ENCODE data around the gene GAPVD1. TPM values are rescaled to one million over a fixed set of nuclear protein-coding genes. Genes with fewer than 3 reads are reported as not detected.

The GAPVD1 gene
- total RNA-seq, 2 experiments from 2014 or later, result 74.1 to 82.2 TPM

- H3K9me3 ChIP-seq (ENCODE audit: control insufficient read depth in 1 of 2, insufficient read depth in 1 of 2, low read length in 2 of 2), result no peaks in the 10 kb centered on the region
- Mint-ChIP-seq H3K4me3 (no peak overlapping the region), H3K9me3 (no peaks in the 10 kb centered on the region), H3K4me1 (ENCODE audit: low read depth) (peaks cover 10% of the 10 kb centered on the region), H3K36me3 (ENCODE audit: low read depth) (peaks cover 96% of the 10 kb centered on the region), H3K27me3 (no peaks in the 10 kb centered on the region), H3K27ac (peak overlapping the region; percentile 51)
- intact Hi-C loops (cut with DNase I, micrococcal nuclease), result no loop called here
- H3K27me3 ChIP-seq (ENCODE audit: control insufficient read depth in 1 of 2, insufficient read depth in 2 of 2, low read length in 2 of 2), result no peaks in the 10 kb centered on the region
- H3K4me3 ChIP-seq (ENCODE audit: low read length), result no peak overlapping the region
- ChIA-PET CTCF (no interaction called here), POLR2A (no interaction called here)
- peaks cover 82% of the 10 kb centered on the region for H3K36me3 ChIP-seq (ENCODE audit: insufficient read depth, low read length)
- no peaks in the 10 kb centered on the region for H3K4me1 ChIP-seq (ENCODE audit: insufficient read depth, low read length)
- DNase-seq (no peak), ATAC-seq (ENCODE audit: poor library complexity) (no peak)
- H3K27ac ChIP-seq (ENCODE audit: low read depth in 1 of 2, low read length in 2 of 2), result no peak overlapping the region
- no peak for TF ChIP-seq CTCF (IDR thresholded peaks at IDR 0.05)
These were observed 99.0 kb downstream of the GAPVD1 start for GRCh38 chr9:125360601-125361000.

- DNase-seq (peak in 5 of 14 experiments; percentile 4 to 42 (median 31)), ATAC-seq (ENCODE audit: poor library complexity) (peak; percentile 73)
- Histone ChIP-seq H3K27me3 (ENCODE audit: control insufficient read depth in 1 of 2, insufficient read depth in 2 of 2, low read length in 2 of 2) (no peaks in the 10 kb centered on the region), H3K27ac (ENCODE audit: low read depth in 1 of 2, low read length in 2 of 2) (no peak overlapping the region), H3K4me1 (ENCODE audit: insufficient read depth, low read length) (no peaks in the 10 kb centered on the region), H3K36me3 (ENCODE audit: insufficient read depth, low read length) (peaks cover 71% of the 10 kb centered on the region), H3K9me3 (ENCODE audit: control insufficient read depth in 1 of 2, insufficient read depth in 1 of 2, low read length in 2 of 2) (no peaks in the 10 kb centered on the region), H3K4me3 (ENCODE audit: low read length) (no peak overlapping the region)
- Mint-ChIP-seq H3K27ac (peak overlapping the region; percentile 51), H3K9me3 (no peaks in the 10 kb centered on the region), H3K36me3 (ENCODE audit: low read depth) (peaks cover 96% of the 10 kb centered on the region), H3K4me3 (no peak overlapping the region), H3K27me3 (no peaks in the 10 kb centered on the region), H3K4me1 (ENCODE audit: low read depth) (peaks cover 10% of the 10 kb centered on the region)
- CTCF ChIA-PET, result no interaction called here
- TF ChIP-seq CTCF (IDR thresholded peaks at IDR 0.05), result peak; percentile 15
- POLR2A ChIA-PET, result interaction anchor here (1.0 kb wide), 1 partner anchor 121 kb away, joined by 5 read pairs; the partner anchor contains the start of gene HSPA5
- intact Hi-C loops (cut with DNase I, micrococcal nuclease), result no loop called here
These were observed 100.4 kb downstream of the GAPVD1 start for GRCh38 chr9:125361837-125362531.

- no peaks in the 10 kb centered on the region for H3K27me3 Mint-ChIP-seq
- H3K27ac Mint-ChIP-seq, result no peak overlapping the region
- no peak overlapping the region for H3K4me3 Mint-ChIP-seq
- intact Hi-C loops (cut with DNase I, micrococcal nuclease), result no loop called here
- H3K4me1 Mint-ChIP-seq (ENCODE audit: low read depth), result peaks cover 6% of the 10 kb centered on the region
- H3K36me3 ChIP-seq (ENCODE audit: insufficient read depth, low read length), result peaks cover 30% of the 10 kb centered on the region
- no peaks in the 10 kb centered on the region for H3K9me3 ChIP-seq (ENCODE audit: control insufficient read depth in 1 of 2, insufficient read depth in 1 of 2, low read length in 2 of 2)
- POLR2A ChIA-PET, result no interaction called here
- TF ChIP-seq CTCF (IDR thresholded peaks at IDR 0.05), result no peak
- H3K9me3 Mint-ChIP-seq, result no peaks in the 10 kb centered on the region
- no peak overlapping the region for H3K4me3 ChIP-seq (ENCODE audit: low read length)
- ATAC-seq (ENCODE audit: poor library complexity), result no peak
- H3K27me3 ChIP-seq (ENCODE audit: control insufficient read depth in 1 of 2, insufficient read depth in 2 of 2, low read length in 2 of 2), result no peaks in the 10 kb centered on the region
- no peaks in the 10 kb centered on the region for H3K4me1 ChIP-seq (ENCODE audit: insufficient read depth, low read length)
- H3K36me3 Mint-ChIP-seq (ENCODE audit: low read depth), result peaks cover 56% of the 10 kb centered on the region
- no peak for DNase-seq
- no peak overlapping the region for H3K27ac ChIP-seq (ENCODE audit: low read depth in 1 of 2, low read length in 2 of 2)
- CTCF ChIA-PET, result no interaction called here
These were observed 105.0 kb downstream of the GAPVD1 start for GRCh38 chr9:125366676-125367075.

All from CD4-positive, alpha-beta T cell (primary cell).